K562 (cell line): ENCODE results near the gene BNC2.

Experiments used
- SIRT6 ChIP-seq: IDR thresholded peaks from one replicate; pipeline ENCODE4 v1.6.1; 2012; ENCODE audit warnings: low read depth, mild to moderate bottlenecking, control low read depth, inconsistent platforms, low read length, moderate library complexity
- STAT5B ChIP-seq: fragments of 250-450 bp; sonication (Bioruptor Pico); IDR thresholded peaks from 2 replicates; pipeline ENCODE4 v1.8.0; 2021; ENCODE audit warnings: mild to moderate bottlenecking, inconsistent platforms
- TF ChIP-seq, protein P1 (sequence below), 3 experiments: IDR thresholded peaks in 2 of 3; conservative IDR thresholded peaks in 1 of 3; 2 replicates each; pipeline ENCODE4 v1.5.1; 2011 to 2012; ENCODE audit warnings: low read length in 3 of 3, mild to moderate bottlenecking in 3 of 3, control low read depth in 2 of 3, improper control_type of control experiment in 1 of 3, inconsistent platforms in 1 of 3, low read depth in 1 of 3, mixed read lengths in 1 of 3, moderate library complexity in 1 of 3; ENCODE audit not compliant: insufficient read depth in 2 of 3
- TF ChIP-seq, protein P2 (sequence below), 2 experiments: IDR thresholded peaks; 2 replicates each; pipeline ENCODE4 v1.6.1; 2012; ENCODE audit warnings: improper control_type of control experiment in 2 of 2, low read depth in 2 of 2, low read length in 2 of 2, borderline replicate concordance in 1 of 2

DNA sequence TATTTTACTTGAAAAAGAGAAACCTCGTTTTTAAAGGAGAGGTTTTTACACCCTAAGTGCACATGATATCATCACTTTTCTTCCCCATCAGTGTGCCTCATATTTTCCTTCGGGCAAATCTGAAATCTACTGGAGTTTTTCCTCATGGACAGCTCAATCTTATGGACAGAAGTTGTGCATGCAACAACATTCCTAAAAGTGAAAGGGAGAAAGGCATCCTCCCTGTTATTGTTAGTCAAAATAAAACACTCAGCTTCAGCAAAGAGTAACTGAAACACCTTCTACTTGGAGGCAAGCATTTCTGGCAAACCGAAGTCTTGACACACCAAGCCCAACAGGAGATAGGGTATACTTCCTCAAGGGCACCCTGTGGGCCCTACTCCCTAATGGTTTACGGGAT lies 217.9 kb downstream of the BNC2 start:
- TF ChIP-seq, protein P1, sequence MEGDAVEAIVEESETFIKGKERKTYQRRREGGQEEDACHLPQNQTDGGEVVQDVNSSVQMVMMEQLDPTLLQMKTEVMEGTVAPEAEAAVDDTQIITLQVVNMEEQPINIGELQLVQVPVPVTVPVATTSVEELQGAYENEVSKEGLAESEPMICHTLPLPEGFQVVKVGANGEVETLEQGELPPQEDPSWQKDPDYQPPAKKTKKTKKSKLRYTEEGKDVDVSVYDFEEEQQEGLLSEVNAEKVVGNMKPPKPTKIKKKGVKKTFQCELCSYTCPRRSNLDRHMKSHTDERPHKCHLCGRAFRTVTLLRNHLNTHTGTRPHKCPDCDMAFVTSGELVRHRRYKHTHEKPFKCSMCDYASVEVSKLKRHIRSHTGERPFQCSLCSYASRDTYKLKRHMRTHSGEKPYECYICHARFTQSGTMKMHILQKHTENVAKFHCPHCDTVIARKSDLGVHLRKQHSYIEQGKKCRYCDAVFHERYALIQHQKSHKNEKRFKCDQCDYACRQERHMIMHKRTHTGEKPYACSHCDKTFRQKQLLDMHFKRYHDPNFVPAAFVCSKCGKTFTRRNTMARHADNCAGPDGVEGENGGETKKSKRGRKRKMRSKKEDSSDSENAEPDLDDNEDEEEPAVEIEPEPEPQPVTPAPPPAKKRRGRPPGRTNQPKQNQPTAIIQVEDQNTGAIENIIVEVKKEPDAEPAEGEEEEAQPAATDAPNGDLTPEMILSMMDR (IDR thresholded peaks at IDR 0.05 in 2 of 3, conservative IDR thresholded peaks at IDR 0.05 in 1 of 3; ENCODE audit: insufficient read depth in 2 of 3, low read depth in 1 of 3, low read length in 3 of 3) = no peak
- TF ChIP-seq STAT5B (CRISPR knock-in tag) (no peak), SIRT6 (no peak)
- TF ChIP-seq, protein P2, sequence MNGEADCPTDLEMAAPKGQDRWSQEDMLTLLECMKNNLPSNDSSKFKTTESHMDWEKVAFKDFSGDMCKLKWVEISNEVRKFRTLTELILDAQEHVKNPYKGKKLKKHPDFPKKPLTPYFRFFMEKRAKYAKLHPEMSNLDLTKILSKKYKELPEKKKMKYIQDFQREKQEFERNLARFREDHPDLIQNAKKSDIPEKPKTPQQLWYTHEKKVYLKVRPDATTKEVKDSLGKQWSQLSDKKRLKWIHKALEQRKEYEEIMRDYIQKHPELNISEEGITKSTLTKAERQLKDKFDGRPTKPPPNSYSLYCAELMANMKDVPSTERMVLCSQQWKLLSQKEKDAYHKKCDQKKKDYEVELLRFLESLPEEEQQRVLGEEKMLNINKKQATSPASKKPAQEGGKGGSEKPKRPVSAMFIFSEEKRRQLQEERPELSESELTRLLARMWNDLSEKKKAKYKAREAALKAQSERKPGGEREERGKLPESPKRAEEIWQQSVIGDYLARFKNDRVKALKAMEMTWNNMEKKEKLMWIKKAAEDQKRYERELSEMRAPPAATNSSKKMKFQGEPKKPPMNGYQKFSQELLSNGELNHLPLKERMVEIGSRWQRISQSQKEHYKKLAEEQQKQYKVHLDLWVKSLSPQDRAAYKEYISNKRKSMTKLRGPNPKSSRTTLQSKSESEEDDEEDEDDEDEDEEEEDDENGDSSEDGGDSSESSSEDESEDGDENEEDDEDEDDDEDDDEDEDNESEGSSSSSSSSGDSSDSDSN (IDR thresholded peaks at IDR 0.05; ENCODE audit: borderline replicate concordance in 1 of 2, low read depth in 2 of 2, low read length in 2 of 2) = no peak
